ENCODE data around the gene FCAR.
"Not testable (repeated sequence)": the region's sequence is repeated elsewhere in the genome, so short reads cannot be mapped to it uniquely, and the experiment has no call there.

DNA sequence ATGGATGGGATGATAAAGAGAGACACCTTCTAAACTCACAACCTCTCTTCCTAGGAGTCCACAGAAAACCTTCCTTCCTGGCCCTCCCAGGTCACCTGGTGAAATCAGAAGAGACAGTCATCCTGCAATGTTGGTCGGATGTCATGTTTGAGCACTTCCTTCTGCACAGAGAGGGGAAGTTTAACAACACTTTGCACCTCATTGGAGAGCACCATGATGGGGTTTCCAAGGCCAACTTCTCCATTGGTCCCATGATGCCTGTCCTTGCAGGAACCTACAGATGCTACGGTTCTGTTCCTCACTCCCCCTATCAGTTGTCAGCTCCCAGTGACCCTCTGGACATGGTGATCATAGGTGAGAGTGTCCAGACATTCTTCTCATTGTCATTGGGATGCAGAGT lies 36.5 kb upstream of the FCAR start:
- not testable (repeated sequence) for TF ChIP-seq POLR2A (IDR thresholded peaks at IDR 0.05)
- TF ChIP-seq, protein P1, sequence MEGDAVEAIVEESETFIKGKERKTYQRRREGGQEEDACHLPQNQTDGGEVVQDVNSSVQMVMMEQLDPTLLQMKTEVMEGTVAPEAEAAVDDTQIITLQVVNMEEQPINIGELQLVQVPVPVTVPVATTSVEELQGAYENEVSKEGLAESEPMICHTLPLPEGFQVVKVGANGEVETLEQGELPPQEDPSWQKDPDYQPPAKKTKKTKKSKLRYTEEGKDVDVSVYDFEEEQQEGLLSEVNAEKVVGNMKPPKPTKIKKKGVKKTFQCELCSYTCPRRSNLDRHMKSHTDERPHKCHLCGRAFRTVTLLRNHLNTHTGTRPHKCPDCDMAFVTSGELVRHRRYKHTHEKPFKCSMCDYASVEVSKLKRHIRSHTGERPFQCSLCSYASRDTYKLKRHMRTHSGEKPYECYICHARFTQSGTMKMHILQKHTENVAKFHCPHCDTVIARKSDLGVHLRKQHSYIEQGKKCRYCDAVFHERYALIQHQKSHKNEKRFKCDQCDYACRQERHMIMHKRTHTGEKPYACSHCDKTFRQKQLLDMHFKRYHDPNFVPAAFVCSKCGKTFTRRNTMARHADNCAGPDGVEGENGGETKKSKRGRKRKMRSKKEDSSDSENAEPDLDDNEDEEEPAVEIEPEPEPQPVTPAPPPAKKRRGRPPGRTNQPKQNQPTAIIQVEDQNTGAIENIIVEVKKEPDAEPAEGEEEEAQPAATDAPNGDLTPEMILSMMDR (IDR thresholded peaks at IDR 0.05), result not testable (repeated sequence)

Data from body of pancreas (tissue), 4 donors.